ENCODE results near the gene PRR5.
"Not testable (repeated sequence)": the region's sequence is repeated elsewhere in the genome, so short reads cannot be mapped to it uniquely, and the experiment has no call there.

PRR5 gene

DNA sequence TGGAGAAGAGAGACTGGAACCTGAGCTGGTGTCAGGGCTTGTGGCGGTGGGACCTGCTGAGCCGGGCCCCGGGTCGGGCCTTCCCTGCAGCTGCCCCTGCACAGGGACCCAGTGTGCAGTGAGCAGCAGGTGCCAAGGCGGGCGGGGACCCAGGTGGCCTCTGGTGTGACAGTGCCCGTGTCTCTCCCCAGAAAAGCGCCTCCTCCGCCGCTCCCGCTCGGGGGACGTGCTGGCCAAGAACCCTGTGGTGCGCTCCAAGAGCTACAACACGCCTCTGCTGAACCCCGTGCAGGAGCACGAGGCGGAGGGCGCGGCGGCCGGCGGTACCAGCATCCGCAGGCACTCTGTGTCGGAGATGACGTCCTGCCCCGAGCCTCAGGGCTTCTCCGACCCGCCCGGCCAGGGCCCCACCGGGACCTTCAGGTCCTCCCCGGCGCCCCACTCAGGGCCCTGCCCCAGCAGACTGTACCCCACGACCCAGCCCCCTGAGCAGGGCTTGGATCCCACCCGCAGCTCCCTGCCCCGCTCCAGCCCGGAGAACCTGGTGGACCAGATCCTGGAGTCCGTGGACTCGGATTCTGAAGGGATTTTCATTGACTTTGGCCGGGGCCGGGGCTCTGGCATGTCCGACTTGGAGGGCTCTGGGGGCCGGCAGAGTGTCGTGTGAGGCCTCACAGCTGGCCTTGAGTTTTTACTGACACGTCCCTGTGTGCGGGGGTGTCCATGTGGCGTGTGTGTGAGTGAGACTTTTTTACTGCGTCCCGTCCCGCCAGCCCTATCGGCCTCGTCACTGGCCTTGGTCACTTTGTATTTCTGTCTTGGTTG, 34.8 kb downstream of the PRR5 start:
- DNase-seq: no peak

DNA sequence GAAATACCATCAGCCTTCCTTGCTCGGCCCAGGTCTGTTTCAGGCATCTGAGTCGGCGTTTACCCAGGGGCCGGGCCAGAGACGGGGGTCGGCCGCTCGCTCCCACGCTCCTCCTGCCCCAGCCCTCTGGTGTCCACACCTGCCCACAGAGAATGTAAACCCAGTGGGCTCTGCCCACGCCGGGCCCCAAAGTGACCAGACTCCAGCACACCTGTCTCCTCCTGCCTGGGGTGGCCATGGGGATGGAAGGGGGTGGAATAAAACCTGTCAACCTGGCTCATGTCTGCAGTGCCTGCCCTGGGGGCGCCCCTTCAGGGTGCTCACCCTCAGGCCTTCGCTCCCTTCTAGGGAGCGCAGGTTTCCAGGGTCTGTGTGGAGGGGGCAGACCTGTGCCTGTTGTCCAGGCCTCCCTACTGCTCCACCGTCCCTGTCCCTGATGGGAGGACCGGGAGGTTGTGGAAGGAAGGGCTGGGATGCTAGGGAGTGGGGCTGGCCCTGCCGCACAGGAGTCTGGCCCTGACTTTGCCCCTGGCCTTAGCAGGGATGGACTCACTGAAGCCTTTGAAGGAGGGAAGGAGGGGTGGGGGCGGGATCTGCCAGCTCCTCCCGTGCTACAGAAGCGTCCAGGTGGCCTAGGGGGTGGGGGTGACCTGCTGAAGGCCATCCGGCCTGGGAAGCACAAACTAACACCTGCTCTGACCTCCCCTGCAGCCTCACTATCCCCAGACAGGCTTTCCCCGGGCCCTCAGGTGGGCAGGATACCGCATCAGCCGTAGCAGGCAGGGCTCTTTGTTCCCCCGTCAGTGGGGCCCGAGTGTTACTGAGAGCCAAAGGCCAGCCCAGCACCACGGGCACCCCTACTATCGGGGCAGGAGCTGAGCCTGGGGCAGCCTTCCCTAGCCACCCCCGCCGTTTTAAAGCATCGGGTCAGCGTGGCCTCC, 35.7 kb downstream of the PRR5 start:
- no peak for DNase-seq

DNA sequence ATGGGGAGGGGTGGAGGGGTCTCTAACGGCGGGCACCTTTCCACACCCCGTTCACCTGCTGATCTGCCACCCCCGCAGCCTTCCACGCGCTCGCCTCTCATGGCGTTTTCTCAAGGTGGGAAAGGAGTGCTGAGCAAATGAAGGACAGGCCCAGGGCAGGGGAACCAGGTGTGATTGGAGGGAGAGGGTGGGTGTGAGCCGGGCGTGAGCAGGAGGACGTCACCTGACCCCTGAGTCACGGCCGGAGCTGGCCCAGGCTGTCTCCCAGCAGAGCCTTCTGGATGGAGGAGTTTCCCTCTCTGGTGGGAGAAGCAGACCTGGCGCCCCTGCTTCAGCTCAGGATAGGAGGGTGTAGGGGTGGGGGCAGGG, 36.3 kb downstream of the PRR5 start:
- DNase-seq: no peak

DNA sequence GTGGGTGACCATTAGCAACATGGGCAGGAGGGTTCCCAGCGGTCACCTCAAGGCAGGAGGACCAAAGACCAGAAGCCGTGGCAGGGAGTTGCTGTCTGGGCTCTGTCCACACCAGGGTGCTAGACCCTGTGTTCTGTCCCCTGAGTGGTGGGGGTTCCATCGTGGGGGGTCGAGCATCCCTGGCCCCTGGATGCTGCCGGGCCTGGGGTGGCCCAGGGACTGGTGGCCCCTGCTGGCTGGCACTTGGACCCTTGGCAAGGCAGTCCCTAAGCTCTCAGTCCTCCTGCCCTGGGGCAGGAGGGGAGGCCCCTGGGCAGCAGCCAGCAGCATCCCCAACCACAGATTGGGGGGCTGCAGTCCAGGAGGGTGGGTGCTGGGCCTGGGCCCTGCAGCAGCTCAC, 37.0 kb downstream of the PRR5 start:
- DNase-seq: no peak

DNA sequence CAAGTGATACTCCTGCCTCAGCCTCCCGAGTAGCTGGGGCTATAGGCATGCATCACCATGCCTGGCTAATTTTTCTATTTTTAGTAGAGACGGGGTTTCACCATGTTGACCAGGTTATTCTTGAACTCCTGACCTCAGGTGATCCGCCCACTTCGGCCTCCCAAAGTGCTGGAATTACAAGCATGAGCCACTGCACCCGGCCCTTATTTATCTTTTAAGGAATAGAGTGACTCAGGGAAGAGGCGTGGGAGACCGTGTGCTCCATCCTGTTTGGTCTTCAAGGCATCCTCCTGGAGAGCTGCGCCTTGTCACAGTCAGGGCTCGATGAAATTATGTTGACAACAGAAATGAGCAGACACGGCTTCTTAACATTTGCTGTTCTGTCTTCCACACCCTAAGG, 37.7 kb downstream of the PRR5 start:
- peak; percentile 47 for DNase-seq

DNA sequence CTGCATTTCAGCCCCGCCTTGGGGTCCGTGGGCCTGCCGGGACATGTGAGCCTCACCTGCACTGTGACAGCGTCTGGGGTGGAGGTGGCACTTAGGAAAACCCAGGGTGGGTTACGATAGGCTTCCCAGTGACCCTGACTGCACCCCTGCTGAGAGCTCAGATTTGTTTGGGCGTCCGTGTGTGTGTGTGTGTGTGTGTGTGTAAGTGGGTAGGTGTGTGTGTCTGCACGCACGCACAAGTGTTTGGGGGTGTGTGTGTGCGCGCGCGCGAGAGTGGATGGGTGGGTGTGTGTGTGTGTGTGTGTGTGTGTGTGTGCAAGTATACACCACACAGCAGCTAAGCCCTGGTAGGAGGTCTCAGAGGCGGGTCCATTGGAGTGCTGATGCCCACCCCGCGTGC, 38.3 kb downstream of the PRR5 start:
- DNase-seq: no peak

DNA sequence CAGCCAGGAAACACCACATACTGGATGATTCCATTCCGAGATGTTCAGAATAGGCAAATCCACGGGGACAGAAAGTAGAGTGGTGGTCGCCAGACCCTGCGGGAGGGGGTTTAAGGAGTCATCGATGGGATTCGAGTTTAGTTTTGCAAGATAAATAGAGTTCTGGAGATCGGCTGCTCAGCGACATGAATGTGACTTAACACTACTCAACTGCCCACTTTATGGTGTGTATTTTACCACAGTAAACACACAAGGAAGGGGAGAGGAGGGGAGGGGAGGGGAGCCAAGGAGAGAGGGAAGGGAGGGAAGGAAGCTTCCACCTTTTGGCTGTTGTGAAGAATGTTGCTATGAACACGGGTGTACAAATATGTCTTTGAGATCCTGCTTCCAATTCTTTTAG, 39.9 kb downstream of the PRR5 start:
- DNase-seq: no peak

DNA sequence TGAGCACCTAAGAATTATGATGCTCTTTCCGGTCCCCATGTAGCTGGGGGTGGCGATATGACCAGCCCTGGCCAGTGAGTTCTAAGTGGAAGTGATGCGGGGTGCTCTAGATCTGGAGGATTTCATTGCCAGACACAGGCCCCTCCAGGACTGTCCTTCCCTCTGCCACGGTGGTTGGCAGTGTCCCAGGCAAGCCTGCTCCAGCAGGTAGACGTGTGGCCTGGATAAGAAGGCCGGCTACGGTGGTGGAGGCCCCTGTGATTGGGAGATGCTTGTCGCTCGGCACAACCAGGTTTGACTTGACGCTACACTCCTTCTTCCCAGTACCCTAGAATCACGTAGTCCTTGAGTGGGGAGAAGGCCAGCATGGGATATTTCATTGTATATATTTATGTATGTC, 41.2 kb downstream of the PRR5 start:
- no peak for DNase-seq

DNA sequence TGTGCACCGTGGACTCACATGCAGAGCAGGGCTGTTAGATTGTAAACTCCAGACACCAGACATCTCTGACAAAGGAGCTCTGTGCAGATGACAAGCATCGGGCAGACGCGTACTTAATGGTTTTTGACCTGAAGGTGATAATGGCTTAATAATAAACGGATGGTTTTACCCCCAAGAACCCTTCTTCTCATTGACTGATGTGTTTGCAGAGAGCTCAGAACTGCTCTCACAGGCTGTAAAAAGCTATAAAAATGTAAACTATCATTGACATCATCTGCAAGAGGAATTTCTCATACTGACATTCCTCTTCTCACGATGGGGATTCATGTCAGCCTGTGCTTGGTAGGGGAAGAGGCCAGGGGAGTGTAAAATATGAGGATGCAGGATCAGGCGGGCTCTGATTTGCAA, 41.8 kb downstream of the PRR5 start:
- peak; percentile 25 for DNase-seq

DNA sequence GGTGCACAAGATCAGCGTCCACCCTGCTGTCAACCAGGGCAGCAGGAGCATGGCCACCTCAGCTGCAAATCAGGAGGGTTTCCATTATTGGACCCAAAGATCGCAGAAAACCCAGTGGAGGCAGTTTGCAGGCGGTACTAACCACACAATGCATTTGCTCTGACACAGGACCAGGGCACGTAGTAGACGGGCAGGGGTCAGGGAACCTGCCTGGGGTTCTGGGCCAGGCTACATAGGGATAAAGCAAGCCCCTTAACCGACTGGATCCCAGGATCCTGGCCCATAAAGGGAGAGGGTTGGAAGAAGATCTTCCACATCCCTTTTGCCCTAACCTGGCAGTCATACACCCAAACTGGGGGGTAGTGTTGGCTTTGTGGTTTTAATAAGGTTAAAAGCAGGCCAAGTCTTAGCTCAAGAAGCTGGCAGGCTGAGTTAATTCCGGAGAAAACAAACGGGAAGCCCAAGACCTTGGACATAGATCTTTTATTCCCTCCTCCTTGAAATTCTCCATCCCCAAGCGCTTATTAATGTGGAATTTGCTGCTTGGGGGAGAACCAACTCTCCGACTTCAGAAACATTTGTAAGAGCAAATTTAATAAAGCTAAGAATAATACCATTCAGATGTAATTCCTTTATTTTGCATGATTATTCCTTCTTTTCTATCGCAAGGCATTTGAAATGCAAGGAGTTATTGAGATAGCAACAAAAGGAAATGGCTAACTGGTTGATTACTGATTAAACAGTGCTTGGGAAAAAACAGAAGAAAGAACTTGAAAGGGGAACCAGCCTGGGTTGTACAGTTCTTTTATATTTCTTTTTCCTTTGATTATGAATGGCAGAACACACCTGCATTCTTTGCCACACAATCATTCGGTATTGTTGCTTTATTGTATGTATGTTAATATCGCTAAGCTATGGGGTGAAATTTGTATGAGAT, 44.1 kb downstream of the PRR5 start:
- no peak for DNase-seq

DNA sequence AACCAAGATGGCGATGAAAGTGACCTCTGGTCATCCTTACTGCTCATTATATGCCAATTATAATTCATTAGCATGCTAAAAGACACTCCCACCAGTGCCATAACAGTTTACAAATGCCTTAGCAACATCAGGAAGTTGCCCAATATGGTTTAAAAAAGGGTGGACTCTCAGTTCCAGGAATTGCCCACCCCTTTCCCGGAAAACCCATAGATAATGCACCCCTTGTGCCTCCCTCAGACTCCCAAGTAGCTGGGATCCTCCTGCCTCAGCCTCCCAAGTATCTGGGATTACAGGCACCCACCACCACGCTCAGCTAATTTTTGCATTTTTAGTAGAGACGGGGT, 45.8 kb downstream of the PRR5 start:
- not testable (repeated sequence) for DNase-seq

DNA sequence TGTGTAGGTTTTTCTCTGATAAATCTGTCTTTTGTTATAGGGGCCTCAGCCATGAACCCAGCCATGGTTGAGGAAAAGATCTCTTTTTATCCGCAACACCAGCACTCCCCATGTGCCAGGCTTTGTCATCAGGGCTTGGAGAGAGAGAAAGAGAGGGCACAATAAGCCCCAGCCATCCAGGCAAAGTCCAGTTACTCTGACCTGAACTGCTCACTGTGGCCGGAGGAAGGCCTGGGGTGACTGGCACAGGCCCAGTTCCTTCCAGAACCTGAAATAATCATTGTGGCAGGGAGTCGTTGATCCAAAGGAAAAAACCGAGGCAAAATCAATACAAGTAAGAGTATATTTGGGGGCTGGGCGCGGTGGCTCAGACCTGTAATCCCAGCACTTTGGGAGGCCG, 46.5 kb downstream of the PRR5 start:
- no peak for DNase-seq

DNA sequence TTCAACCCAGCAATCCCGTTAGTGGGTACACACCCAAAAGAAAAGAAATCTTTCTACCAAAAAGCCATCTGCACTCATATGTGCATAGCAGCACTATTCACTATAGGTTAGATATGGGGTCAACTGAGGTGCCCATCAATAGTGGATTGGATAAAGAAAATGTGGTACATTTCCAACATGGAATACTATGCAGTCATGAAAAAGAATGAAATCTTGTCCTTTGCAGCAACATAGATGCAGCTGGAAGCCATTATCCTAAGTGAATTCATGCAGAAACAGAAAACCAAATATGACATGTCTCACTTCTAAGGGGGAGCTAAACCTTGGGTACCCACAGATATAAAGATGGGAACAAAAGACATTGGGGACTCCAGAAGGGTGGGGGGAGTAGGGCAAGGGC, 48.5 kb downstream of the PRR5 start:
- DNase-seq: no peak

DNA sequence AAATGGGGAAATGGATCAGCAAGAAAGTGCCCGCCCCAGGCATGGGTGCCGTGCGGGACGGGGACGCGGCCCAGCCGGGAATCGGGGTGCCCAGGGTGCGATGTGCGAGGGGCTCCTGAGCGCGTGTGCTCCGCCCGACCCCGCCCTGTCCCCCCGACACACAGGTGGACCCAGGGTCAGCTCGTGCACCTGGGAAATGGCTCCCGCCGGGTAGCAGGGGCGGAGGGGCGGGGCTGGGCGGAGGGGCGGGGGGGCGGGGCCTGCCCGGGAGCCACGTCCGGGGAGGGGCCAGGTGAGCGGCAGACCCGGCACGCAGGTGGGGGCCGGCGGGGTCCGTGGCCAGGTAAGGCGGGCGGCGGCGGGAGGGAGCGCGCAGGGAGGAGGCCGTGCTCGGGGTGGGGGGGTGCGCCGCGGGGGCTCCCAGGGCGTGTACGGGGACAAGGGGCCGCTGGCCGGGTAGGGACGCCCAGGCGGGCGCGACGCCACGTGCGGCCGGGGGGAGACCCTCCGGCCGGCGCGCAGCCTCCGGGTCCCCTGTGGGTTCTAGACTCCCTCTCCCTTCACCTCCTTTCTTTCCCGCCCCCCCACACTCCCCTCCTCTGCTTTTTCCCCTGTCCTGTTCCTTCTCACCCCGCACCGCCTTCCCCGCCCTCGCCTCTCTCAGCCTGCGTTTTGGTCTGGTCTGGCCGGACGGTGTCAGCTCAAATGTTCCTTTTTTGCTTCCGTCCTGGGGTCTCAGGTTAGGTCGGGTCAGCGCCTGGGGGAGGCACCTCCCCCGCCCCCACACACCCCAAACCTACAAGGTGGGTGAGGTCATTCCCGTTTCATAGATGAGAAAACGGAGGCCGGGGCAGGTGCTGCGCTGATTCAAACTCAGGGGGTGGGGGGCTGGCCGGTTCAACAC, 50.5 kb downstream of the PRR5 start, which contains the start of gene ARHGAP8:
Gene ARHGAP8 (plus strand): TSS at position 291 of the 904 bp plus-strand sequence. CDS start 33,953 bp downstream, outside the sequence.
- no peak for DNase-seq

DNA sequence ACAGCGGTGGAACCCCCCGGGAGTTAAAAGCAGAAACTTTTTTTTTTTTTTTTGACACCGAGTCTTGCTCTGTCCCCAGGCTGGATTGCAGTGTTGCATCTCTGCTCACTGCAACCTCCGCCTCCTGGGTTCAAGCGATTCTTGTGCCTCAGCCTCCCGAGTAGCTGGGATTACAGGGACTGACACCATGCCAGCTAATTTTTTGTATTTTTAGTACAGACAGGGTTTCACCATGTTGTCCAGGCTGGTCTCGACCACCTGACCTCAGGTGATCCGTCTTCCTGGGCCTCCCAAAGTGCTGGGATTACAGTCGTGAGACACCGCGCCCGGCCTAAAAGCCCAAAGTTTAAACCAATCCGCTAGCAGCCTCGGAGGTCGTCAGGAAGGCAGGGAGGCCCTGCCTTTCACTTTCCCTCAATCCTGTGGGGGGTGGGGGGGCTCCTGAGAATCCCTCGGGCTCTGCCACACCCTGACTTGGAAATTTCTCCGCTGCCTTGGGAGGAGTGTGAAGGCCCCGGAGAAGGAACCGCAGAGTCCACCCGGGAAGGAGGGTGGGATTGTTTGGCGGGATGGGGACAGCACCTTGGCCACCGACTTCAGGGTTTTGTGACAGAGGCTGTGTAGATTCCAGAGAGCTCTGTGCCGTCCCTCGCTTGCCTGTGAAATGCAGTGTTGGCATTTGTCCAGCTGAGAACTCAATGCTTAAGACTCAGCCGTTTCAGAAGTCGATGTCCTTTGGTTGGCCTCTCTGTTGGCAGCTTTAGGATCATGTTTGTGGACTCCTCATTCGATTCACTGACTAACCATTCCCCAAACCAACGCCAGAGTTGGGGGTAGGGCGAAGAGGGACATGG, 51.4 kb downstream of the PRR5 start:
- DNase-seq: peak; percentile 74

DNA sequence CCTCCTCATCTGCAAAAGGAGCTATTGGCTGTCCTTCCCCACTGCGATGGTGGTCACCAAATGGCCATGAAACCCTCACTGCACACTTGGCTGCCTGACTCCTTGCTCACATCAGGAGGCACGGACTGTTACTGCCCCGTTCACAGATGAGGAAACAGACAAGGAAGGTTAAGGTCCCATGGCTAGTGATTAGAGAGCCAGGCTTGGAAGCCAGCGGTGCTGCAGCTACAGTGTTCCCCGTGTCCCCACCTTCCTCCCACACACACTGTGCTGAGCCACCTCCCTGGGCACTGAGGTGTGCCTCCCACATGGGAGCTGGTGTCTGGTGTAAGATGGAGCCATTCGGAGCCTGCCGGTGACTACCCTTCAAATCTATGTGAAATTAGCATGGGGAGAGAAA, 53.0 kb downstream of the PRR5 start:
- no peak for DNase-seq

DNA sequence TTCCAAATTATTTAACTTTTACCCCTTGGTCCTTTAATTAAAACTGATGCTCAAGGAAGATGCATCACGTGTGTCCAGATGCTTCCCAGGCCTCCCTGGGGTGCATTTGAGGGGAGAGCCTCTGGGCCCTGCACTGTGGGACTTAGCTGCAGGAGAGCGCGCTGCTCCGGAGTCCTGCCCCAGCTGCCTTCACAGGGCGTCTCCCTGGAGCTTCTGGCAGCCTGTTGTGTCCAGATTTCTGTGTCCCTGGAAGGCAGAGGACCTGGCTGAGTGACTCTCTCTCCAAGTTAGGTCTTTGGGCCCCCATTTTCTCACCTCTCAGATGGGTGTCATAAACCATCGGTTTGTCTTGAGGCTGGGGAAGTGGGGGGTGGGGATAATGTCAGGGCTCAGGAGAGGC, 53.4 kb downstream of the PRR5 start:
- no peak for DNase-seq

DNA sequence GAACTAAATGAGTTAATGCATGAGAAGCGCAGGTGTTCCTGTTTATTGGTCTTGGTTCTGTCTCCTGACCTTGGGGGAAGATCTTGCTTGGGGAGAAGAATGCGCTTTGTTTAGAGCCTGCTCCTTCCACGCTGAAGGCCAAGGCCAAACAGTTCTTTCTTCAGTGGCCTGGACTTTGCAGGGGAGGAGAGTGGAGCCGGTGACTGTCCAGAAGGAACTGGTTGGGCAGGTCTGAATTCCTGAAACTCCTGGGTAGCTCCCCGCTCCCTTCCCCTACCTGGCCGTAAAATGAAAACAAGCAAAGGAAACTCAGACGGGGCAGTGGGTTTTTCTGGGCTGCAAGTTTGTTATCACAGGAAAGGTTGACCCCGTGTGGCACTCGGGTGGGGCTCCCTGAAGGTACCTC, 54.0 kb downstream of the PRR5 start:
- DNase-seq: no peak

DNA sequence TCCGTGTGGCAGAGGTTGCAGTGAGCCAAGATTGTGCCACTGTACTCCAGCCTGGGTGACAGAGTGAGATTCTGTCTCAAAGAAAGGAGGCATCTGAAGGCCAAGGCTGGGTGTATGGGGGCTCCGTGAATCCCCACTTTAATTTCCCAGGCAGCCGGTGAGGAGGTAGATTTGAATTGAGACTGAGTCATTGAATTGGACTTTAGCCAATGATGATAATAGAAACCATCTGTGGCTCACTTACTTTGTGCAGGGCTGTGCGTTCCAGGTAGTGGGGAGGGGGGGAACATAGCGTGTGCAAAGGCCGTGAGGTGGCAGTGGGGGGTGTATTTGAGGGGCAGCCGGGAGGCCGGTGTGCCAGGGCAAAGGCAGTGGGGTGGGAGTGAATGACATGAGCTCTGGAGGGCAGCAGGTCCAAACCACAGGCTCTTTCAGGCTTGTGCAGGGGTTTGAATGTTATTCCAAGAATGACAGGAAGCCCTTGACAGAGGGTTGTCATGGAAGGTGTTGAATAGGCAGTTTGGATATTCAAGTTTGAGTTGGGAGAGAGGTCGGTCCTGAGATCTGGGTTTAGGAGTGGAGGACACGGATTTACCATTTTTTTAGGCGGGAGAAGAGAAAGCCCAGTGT, 56.5 kb downstream of the PRR5 start:
- DNase-seq: peak; percentile 67

DNA sequence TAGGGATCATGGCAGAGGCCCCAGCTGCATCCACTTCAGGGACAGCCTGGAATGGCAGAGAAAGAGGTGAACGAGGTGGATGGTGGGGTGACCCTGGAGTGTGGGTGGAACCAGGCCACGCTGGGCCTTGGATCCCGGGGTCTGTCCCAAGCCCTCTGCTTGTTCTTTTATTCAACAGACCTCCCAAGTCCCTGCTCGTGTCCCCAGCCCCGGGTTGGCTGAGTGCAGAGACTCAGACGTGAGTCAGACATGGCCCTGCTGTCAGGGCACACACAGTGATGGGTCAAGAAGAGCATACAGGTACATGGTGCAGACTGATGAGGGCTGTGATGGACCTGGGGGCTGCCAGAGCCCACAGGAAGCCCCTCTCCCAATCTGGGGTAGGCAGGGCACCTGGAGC, 57.0 kb downstream of the PRR5 start:
- DNase-seq: no peak

All from fibroblast of skin of right quadriceps (primary cell).